Measurements from ENCODE around the gene ZBTB32. TPM values are rescaled to one million over a fixed set of nuclear protein-coding genes. Genes with fewer than 3 reads are reported as not detected.

The ZBTB32 gene
- total and polyA plus RNA-seq, 2 of the 8 experiments (the other 6 are each of a cell fraction or from before 2014, with no cell fraction given): 0.11 to 0.50 TPM

GRCh38 chr19:35731353-35731752 is 27.0 kb downstream of the ZBTB32 start:
- no peak overlapping the region for H3K4me2 ChIP-seq (ENCODE audit: insufficient read depth in 1 of 2, low read depth in 2 of 2, low read length in 2 of 2)
- no peak overlapping the region for H4K5ac ChIP-seq (ENCODE audit: insufficient read length, low read depth, low read length)
- no peak overlapping the region for H3K23ac ChIP-seq (ENCODE audit: insufficient read length)
- H3K27ac ChIP-seq (ENCODE audit: low read depth, low read length): no peak overlapping the region
- no peak overlapping the region for H3K14ac ChIP-seq (ENCODE audit: insufficient read length)
- no peak overlapping the region for H4K8ac ChIP-seq (ENCODE audit: extremely low read depth, insufficient read depth, low read length)
- no peaks in the 10 kb centered on the region for H3K27me3 ChIP-seq (replicated peaks in 1 of 4; ENCODE audit: control insufficient read depth in 3 of 4, extremely low read depth in 1 of 4, insufficient read depth in 3 of 4, low read length in 3 of 4)
- ChIA-PET POLR2A (ENCODE audit: partially characterized antibody) (interaction anchor here (0.6 to 3.4 kb wide), 4 partner anchors 9 to 32 kb away, joined by 3 to 14 read pairs (median 4); no protein-coding TSS in a partner anchor), CTCF (ENCODE audit: partially characterized antibody) (interaction anchor here (0.5 kb wide), 1 partner anchor 139 kb away, joined by 3 read pairs; no protein-coding TSS in a partner anchor)
- H3K23me2 ChIP-seq (ENCODE audit: low read depth, low read length): no peaks in the 10 kb centered on the region
- H2BK12ac ChIP-seq (ENCODE audit: low read depth, low read length): no peak overlapping the region
- DNase-seq (ENCODE audit: low read depth in 1 of 2, low spot score in 2 of 2) (no peak), FAIRE-seq (no peak)
- H2BK120ac ChIP-seq (replicated peaks; ENCODE audit: low read depth, low read length): no peak overlapping the region
- no peak overlapping the region for H2AFZ ChIP-seq (ENCODE audit: low read length)
- peaks cover 12 to 24% of the 10 kb centered on the region in 2 experiments for H4K20me1 ChIP-seq (replicated peaks in 1 of 2; ENCODE audit: control insufficient read depth in 1 of 2, insufficient read depth in 2 of 2, low read length in 2 of 2)
- H3K79me2 ChIP-seq (ENCODE audit: control insufficient read depth in 1 of 2, insufficient read depth in 2 of 2, low read length in 2 of 2): no peaks in the 10 kb centered on the region
- H2BK20ac ChIP-seq (ENCODE audit: low read length): no peak overlapping the region
- 0 out of 2 replicates have a peak overlapping the region, but pooled peaks have one; percentile 52 for H2BK5ac ChIP-seq (ENCODE audit: low read depth, low read length)
- H3K56ac ChIP-seq (replicated peaks; ENCODE audit: insufficient read length, low read depth, low read length): no peak overlapping the region
- H4K91ac ChIP-seq (replicated peaks; ENCODE audit: insufficient read length, low read length): no peak overlapping the region
- H3K18ac ChIP-seq (ENCODE audit: extremely low read depth, low read length): no peak overlapping the region
- peaks cover 23 to 65% (median 56%) of the 10 kb centered on the region in 4 experiments for H3K36me3 ChIP-seq (ENCODE audit: control insufficient read depth in 2 of 4, insufficient read depth in 4 of 4, low read length in 3 of 4)
- H3K79me1 ChIP-seq (ENCODE audit: low read depth, low read length): no peaks in the 10 kb centered on the region
- 95% methylated on average over 6 of the region's 9 CpGs; no CpG with 5 or more reads in 1 of the 2 experiments for WGBS, 2 experiments (ENCODE audit: extremely low coverage in 1 of 2, insufficient coverage in 1 of 2, insufficient read length in 1 of 2, insufficient replicate concordance in 2 of 2, low coverage in 1 of 2, low lambda C conversion rate in 2 of 2, missing lambda C conversion rate in 1 of 2)
- no peaks in the 10 kb centered on the region for H3K4me1 ChIP-seq (replicated peaks in 1 of 4; ENCODE audit: control insufficient read depth in 3 of 4, insufficient read depth in 4 of 4, low read length in 3 of 4)
- H3K4me3 ChIP-seq (ENCODE audit: extremely low read depth in 1 of 4, insufficient read depth in 2 of 4, low read depth in 3 of 4, low read length in 4 of 4): no peak overlapping the region
- H3K9ac ChIP-seq (replicated peaks in 1 of 4; ENCODE audit: extremely low read depth in 1 of 4, low read depth in 3 of 4, low read length in 3 of 4): no peak overlapping the region
- H3K4ac ChIP-seq (replicated peaks; ENCODE audit: insufficient read length, low read depth, low read length): no peak overlapping the region
- no peak overlapping the region for H2AK5ac ChIP-seq (ENCODE audit: low read depth, low read length)
- H2BK15ac ChIP-seq (ENCODE audit: low read length): no peak overlapping the region
- no peaks in the 10 kb centered on the region for H3K9me3 ChIP-seq (ENCODE audit: insufficient read depth in 2 of 2, low read depth in 1 of 2, low read length in 1 of 2)
- TF ChIP-seq SP4 (IDR thresholded peaks at IDR 0.05; ENCODE audit: low read length): no peak
- no peak for TF ChIP-seq USF2 (IDR thresholded peaks at IDR 0.05; ENCODE audit: low read length)
- TF ChIP-seq CBX8 (IDR thresholded peaks at IDR 0.05; ENCODE audit: borderline replicate concordance, low read depth, low read length): no peak
- TF ChIP-seq, protein P1, sequence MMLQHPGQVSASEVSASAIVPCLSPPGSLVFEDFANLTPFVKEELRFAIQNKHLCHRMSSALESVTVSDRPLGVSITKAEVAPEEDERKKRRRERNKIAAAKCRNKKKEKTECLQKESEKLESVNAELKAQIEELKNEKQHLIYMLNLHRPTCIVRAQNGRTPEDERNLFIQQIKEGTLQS (IDR thresholded peaks at IDR 0.05; ENCODE audit: insufficient read depth, low read depth, low read length): no peak
- no peak for TF ChIP-seq HDAC2 (IDR thresholded peaks at IDR 0.05; ENCODE audit: borderline replicate concordance in 1 of 2, low read depth in 2 of 2, low read length in 2 of 2)
- no peak for TF ChIP-seq JUND (IDR thresholded peaks at IDR 0.05; ENCODE audit: low read length)
- no peak for TF ChIP-seq GTF2F1 (IDR thresholded peaks at IDR 0.05; ENCODE audit: borderline replicate concordance, low read depth, low read length)
- no peak for TF ChIP-seq CREB1 (IDR thresholded peaks at IDR 0.05)
- no peak for TF ChIP-seq TAF7 (optimal IDR thresholded peaks at IDR 0.05; ENCODE audit: borderline replicate concordance, low read depth, low read length)
- no peak for TF ChIP-seq SUZ12 (IDR thresholded peaks at IDR 0.05; ENCODE audit: low read length)
- TF ChIP-seq RBBP5 (IDR thresholded peaks at IDR 0.05; ENCODE audit: borderline replicate concordance, low read depth, low read length): no peak
- TF ChIP-seq SIRT6 (IDR thresholded peaks at IDR 0.05; ENCODE audit: low read length): no peak
- TF ChIP-seq CHD2 (IDR thresholded peaks at IDR 0.05; ENCODE audit: low read length): no peak
